ENCODE data around the gene NDUFB5. TPM values are rescaled to one million over a fixed set of nuclear protein-coding genes. Genes with fewer than 3 reads are reported as not detected.

NDUFB5 gene
- total RNA-seq, 1 donor from 2014 or later: 73.7 TPM

DNA sequence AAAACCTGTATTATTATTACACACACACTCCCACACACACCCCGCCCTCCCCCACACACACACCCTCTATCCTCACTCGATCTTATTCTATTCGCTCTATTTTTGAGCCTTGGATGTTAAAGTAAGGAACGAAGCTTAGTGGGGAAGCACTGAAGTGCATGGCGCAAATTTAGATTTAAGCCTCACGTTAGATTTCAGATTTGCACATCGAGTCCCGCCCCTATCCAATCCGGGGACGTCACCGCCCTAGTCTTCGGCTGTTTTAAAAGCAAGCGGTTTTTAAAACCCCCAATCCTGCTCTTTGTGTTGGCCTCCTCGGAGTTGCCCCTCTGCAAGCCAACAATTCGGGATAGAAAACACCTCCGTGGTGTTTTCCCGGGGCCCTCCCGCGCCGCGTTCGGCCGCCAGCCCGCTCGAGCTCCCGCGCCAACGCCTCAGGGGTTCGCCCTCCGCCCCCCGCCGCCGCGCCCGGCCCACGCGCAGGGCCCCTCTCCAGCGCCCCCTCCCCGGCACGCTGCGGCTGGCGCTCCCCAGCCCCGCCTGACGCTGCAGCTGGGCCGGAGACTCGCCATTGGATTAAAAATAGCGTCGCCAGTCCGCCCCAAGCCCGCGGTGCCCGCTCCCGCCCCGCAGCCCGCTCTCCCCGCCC is 48.0 kb downstream of the NDUFB5 start, which contains the start of gene USP13:
Gene USP13 (plus strand): TSS at position 594 of the 649 bp plus-strand sequence. CDS start 186 bp downstream, outside the sequence.
- peak within 1 kb of the TSS; percentile 93 for H3K9ac ChIP-seq (ENCODE audit: low read length)
- TF ChIP-seq, protein P1, sequence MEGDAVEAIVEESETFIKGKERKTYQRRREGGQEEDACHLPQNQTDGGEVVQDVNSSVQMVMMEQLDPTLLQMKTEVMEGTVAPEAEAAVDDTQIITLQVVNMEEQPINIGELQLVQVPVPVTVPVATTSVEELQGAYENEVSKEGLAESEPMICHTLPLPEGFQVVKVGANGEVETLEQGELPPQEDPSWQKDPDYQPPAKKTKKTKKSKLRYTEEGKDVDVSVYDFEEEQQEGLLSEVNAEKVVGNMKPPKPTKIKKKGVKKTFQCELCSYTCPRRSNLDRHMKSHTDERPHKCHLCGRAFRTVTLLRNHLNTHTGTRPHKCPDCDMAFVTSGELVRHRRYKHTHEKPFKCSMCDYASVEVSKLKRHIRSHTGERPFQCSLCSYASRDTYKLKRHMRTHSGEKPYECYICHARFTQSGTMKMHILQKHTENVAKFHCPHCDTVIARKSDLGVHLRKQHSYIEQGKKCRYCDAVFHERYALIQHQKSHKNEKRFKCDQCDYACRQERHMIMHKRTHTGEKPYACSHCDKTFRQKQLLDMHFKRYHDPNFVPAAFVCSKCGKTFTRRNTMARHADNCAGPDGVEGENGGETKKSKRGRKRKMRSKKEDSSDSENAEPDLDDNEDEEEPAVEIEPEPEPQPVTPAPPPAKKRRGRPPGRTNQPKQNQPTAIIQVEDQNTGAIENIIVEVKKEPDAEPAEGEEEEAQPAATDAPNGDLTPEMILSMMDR (IDR thresholded peaks at IDR 0.05; ENCODE audit: insufficient read depth, low read depth, low read length): peak; percentile 9
- no peak for TF ChIP-seq EZH2 (IDR thresholded peaks at IDR 0.05; ENCODE audit: insufficient read depth, low read length)
- H3K4me3 Mint-ChIP-seq (ENCODE audit: unreplicated experiment): peak within 1 kb of the TSS; percentile 95
- no peaks in the 10 kb centered on the region for H3K36me3 Mint-ChIP-seq (ENCODE audit: low read depth, unreplicated experiment)
- H3K4me1 Mint-ChIP-seq (ENCODE audit: low read depth, unreplicated experiment): peaks cover 8% of the 10 kb centered on the region
- H3K4me3 ChIP-seq (ENCODE audit: insufficient read depth, low read depth, low read length): peak within 1 kb of the TSS; percentile 70
- FAIRE-seq (no peak), DNase-seq (ENCODE audit: low read depth) (peak; percentile 75)
- no peaks in the 10 kb centered on the region for H3K36me3 ChIP-seq (ENCODE audit: insufficient read depth, low read length)
- H4K20me1 ChIP-seq (ENCODE audit: insufficient read depth, low read length): peaks cover 21% of the 10 kb centered on the region
- H3K27ac ChIP-seq (ENCODE audit: low read depth, low read length): peak within 1 kb of the TSS; percentile 92
- peak within 1 kb of the TSS; percentile 99 for H3K4me2 ChIP-seq (ENCODE audit: low read length)
- peak within 1 kb of the TSS; percentile 86 for H3K27ac Mint-ChIP-seq (ENCODE audit: unreplicated experiment)
- H2AFZ ChIP-seq (ENCODE audit: low read depth, low read length): peak within 1 kb of the TSS; percentile 94
- no peaks in the 10 kb centered on the region for H3K9me3 ChIP-seq (ENCODE audit: insufficient read depth, low read depth, low read length)
- H3K4me1 ChIP-seq (ENCODE audit: insufficient read depth, low read length): peaks cover 11% of the 10 kb centered on the region
- H3K79me2 ChIP-seq (ENCODE audit: insufficient read depth, low read length): peaks cover 40% of the 10 kb centered on the region
- no peaks in the 10 kb centered on the region for H3K9me3 Mint-ChIP-seq (ENCODE audit: unreplicated experiment)
- H3K27me3 ChIP-seq (ENCODE audit: insufficient read depth, low read length): no peaks in the 10 kb centered on the region
- no peaks in the 10 kb centered on the region for H3K27me3 Mint-ChIP-seq (ENCODE audit: low read depth, unreplicated experiment)

GRCh38 chr3:179653096-179653797 is 48.7 kb downstream of the NDUFB5 start:
- H3K9me3 ChIP-seq (ENCODE audit: insufficient read depth, low read depth, low read length): no peaks in the 10 kb centered on the region
- Mint-ChIP-seq H3K27me3 (ENCODE audit: low read depth, unreplicated experiment) (no peaks in the 10 kb centered on the region), H3K27ac (ENCODE audit: unreplicated experiment) (peak overlapping the region; percentile 86), H3K4me3 (ENCODE audit: unreplicated experiment) (peak overlapping the region; percentile 95), H3K9me3 (ENCODE audit: unreplicated experiment) (no peaks in the 10 kb centered on the region), H3K4me1 (ENCODE audit: low read depth, unreplicated experiment) (peaks cover 8% of the 10 kb centered on the region), H3K36me3 (ENCODE audit: low read depth, unreplicated experiment) (peaks cover 2% of the 10 kb centered on the region)
- peaks cover 28% of the 10 kb centered on the region for H4K20me1 ChIP-seq (ENCODE audit: insufficient read depth, low read length)
- no peak for FAIRE-seq
- peaks cover 11% of the 10 kb centered on the region for H3K4me1 ChIP-seq (ENCODE audit: insufficient read depth, low read length)
- DNase-seq (ENCODE audit: low read depth): peak; percentile 76
- H3K9ac ChIP-seq (ENCODE audit: low read length): peak overlapping the region; percentile 93
- H3K79me2 ChIP-seq (ENCODE audit: insufficient read depth, low read length): peaks cover 47% of the 10 kb centered on the region
- peak overlapping the region; percentile 70 for H3K4me3 ChIP-seq (ENCODE audit: insufficient read depth, low read depth, low read length)
- H3K27ac ChIP-seq (ENCODE audit: low read depth, low read length): peak overlapping the region; percentile 92
- no peaks in the 10 kb centered on the region for H3K36me3 ChIP-seq (ENCODE audit: insufficient read depth, low read length)
- no peak for TF ChIP-seq EZH2 (IDR thresholded peaks at IDR 0.05; ENCODE audit: insufficient read depth, low read length)
- TF ChIP-seq, protein P1 (IDR thresholded peaks at IDR 0.05; ENCODE audit: insufficient read depth, low read depth, low read length): no peak
- no peaks in the 10 kb centered on the region for H3K27me3 ChIP-seq (ENCODE audit: insufficient read depth, low read length)
- H2AFZ ChIP-seq (ENCODE audit: low read depth, low read length): peak overlapping the region; percentile 94
- peak overlapping the region; percentile 99 for H3K4me2 ChIP-seq (ENCODE audit: low read length)
